Calu3 (cell line): Measurements from ENCODE around the gene MACROD1. TPM values are rescaled to one million over a fixed set of nuclear protein-coding genes. Genes with fewer than 3 reads are reported as not detected.
"Not testable (repeated sequence)": the region's sequence is repeated elsewhere in the genome, so short reads cannot be mapped to it uniquely, and the experiment has no call there.

ENCODE experiments used
- BruUV-seq: library from RNA; stranded (reverse); fragments of 400-500 nt; replicated peaks from 2 replicates; lab custom pipeline; 2021; lab: Mats Ljungman, UMichigan
- CTCF ChIA-PET: fragments of 300-600 bp; sonication (Branson Sonifier 250); formaldehyde crosslinking; loops from one replicate; lab custom pipeline; 2022; ENCODE audit warnings: antibody characterized with exemption; lab: Charles Lee
- DNase-seq: peaks from one replicate; pipeline ENCODE4 v3.0.0; 2022
- H3K27ac Mint-ChIP-seq: one replicate; pipeline ENCODE4 v1.8.0; 2022; ENCODE audit warnings: mixed read lengths; ENCODE audit not compliant: unreplicated experiment
- H3K27me3 Mint-ChIP-seq: one replicate; pipeline ENCODE4 v1.8.0; 2022; ENCODE audit warnings: mixed read lengths; ENCODE audit not compliant: unreplicated experiment
- H3K36me3 Mint-ChIP-seq: one replicate; pipeline ENCODE4 v1.8.0; 2022; ENCODE audit warnings: mild to moderate bottlenecking, moderate library complexity, mixed read lengths; ENCODE audit not compliant: insufficient read depth, unreplicated experiment
- H3K4me1 Mint-ChIP-seq: one replicate; pipeline ENCODE4 v1.8.0; 2022; ENCODE audit warnings: mild to moderate bottlenecking, low read depth, mixed read lengths; ENCODE audit not compliant: unreplicated experiment
- H3K4me3 Mint-ChIP-seq: one replicate; pipeline ENCODE4 v1.8.0; 2022; ENCODE audit warnings: mild to moderate bottlenecking, low read depth, moderate library complexity, mixed read lengths; ENCODE audit not compliant: unreplicated experiment
- H3K9me3 Mint-ChIP-seq: one replicate; pipeline ENCODE4 v1.8.0; 2022; ENCODE audit warnings: low read depth, mixed read lengths; ENCODE audit not compliant: unreplicated experiment
- intact Hi-C: fragments of 100-400 bp; cut with micrococcal nuclease; formaldehyde crosslinking; loops from one replicate; pipeline ENCODE4 v1.10.0; 2022; ENCODE audit not compliant: unreplicated experiment
- total RNA-seq: library from RNA; stranded (reverse); gene quantifications from 2 replicates; pipeline ENCODE4 v1.2.3, GENCODE V29; 2022
- TF ChIP-seq, protein P1 (sequence below): fragments of 200-600 bp; IDR thresholded peaks from one replicate; pipeline ENCODE4 v1.8.0; 2022; ENCODE audit warnings: antibody characterized with exemption; ENCODE audit not compliant: unreplicated experiment

Gene MACROD1
- total RNA-seq, 1 experiment from 2014 or later: 35.7 TPM

DNA sequence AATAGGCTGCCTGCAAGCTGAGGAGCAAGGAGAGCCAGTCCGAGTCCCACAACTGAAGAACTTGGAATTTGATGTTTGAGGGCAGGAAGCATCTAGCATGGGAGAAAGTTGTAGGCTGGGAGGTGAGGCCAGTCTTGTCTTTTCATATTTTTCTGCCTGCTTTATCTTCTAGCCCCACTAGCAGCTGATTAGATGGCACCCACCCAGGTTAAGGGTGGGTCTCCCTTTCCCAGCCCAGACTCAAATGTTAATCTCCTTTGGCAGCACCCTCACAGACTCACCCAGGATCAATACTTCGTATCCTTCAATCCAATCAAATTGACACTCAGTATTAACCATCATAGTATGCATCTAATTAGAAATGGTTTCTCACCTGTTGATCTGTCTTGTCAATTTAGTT is 196.5 kb downstream of the MACROD1 start:
- TF ChIP-seq, protein P1, sequence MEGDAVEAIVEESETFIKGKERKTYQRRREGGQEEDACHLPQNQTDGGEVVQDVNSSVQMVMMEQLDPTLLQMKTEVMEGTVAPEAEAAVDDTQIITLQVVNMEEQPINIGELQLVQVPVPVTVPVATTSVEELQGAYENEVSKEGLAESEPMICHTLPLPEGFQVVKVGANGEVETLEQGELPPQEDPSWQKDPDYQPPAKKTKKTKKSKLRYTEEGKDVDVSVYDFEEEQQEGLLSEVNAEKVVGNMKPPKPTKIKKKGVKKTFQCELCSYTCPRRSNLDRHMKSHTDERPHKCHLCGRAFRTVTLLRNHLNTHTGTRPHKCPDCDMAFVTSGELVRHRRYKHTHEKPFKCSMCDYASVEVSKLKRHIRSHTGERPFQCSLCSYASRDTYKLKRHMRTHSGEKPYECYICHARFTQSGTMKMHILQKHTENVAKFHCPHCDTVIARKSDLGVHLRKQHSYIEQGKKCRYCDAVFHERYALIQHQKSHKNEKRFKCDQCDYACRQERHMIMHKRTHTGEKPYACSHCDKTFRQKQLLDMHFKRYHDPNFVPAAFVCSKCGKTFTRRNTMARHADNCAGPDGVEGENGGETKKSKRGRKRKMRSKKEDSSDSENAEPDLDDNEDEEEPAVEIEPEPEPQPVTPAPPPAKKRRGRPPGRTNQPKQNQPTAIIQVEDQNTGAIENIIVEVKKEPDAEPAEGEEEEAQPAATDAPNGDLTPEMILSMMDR: no peak
- no peak for DNase-seq
- Mint-ChIP-seq H3K4me3 (no peak overlapping the region), H3K27ac (no peak overlapping the region), H3K36me3 (peaks cover 17% of the 10 kb centered on the region), H3K9me3 (peaks cover 4% of the 10 kb centered on the region), H3K27me3 (peaks cover 12% of the 10 kb centered on the region), H3K4me1 (no peaks in the 10 kb centered on the region)
- intact Hi-C loops: no loop called here
- CTCF ChIA-PET: no interaction called here
- BruUV-seq: no TSS peak

DNA sequence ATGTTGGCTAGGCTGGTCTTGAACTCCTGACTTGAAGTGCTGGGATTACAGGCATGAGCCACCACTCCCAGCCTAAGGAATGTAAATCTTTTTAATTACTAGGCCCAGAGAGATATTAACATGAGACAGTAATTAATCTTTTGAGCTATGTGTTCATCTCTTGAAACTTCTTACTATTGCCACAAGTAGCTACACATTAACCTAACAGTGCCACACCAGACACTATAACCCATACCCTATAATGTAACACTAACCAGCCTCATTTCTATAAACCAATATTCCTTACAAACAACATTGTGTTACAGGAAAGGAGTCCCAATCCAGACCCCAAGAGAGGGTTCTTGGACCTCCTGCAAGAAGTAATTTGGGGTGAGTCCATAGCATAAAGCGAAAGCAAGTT is 199.5 kb downstream of the MACROD1 start:
- TF ChIP-seq, protein P1: no peak
- CTCF ChIA-PET: no interaction called here
- Mint-ChIP-seq H3K27me3 (peaks cover 12% of the 10 kb centered on the region), H3K27ac (no peak overlapping the region), H3K9me3 (no peaks in the 10 kb centered on the region), H3K36me3 (peaks cover 15% of the 10 kb centered on the region), H3K4me3 (no peak overlapping the region), H3K4me1 (no peaks in the 10 kb centered on the region)
- DNase-seq: no peak
- no TSS peak for BruUV-seq
- intact Hi-C loops: no loop called here

DNA sequence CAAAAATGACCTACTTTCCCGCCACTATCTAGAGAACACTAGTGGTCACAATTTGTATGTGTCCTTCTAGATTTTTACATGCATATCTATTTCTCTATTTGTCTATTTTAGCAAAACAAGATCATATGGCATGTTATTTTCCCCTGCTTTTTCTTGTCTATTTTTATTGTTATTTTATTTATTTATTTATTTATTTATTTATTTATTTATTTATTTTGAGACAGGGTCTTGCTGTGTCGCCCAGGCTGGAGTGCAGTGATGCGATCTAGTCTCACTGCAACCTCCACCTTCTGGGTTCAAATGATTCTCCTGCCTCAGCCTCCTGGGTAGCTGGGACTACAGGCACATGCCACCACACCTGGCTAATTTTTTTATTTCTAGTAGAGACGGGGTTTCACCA is 202.0 kb downstream of the MACROD1 start:
- H3K4me3 Mint-ChIP-seq, H3K4me1 Mint-ChIP-seq, H3K27ac Mint-ChIP-seq, CTCF ChIA-PET, DNase-seq, BruUV-seq, H3K9me3 Mint-ChIP-seq, intact Hi-C loops, H3K27me3 Mint-ChIP-seq: not testable (repeated sequence)
- H3K36me3 Mint-ChIP-seq: peaks cover 15% of the 10 kb centered on the region

DNA sequence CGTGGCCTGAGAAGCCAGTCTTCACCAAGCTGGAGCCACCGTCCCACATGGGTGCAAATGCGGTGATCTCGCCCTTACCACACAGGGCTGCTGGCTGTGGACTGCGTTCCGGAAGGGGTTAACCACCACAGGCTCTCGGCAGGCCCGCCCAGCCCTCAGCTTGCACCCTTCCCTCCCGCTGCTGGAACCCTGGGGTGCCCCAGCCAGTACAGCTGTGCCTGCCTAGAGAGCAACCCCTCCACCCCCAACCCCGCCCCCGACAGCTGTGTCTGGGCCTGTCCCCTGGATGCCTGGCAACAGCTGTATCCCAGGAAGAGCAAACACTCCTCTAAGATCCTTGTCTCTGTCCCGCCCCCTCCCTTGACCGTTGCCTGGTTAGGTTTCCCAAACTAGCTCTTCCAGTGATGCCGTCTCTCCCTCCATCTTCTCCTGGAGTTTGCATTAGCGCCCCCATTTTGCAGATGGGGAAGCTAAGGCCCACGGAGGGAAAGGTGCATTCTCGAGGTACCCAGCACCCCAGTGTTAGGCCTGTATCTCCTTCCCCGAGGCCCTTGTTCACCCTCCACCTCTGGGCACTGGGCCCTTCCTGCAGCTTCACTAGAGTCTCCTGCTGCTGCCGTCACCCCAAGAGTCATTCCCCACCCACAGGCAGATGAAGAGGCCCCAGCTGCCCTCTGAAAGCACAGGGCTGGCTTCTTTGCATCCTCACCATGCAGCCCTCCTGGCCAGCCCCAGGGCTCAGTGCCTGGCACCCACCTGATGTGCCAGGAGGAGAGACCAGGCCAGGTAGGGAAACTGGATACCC is 204.1 kb downstream of the MACROD1 start:
- intact Hi-C loops: no loop called here
- no peak overlapping the region for H3K27ac Mint-ChIP-seq
- no peaks in the 10 kb centered on the region for H3K4me1 Mint-ChIP-seq
- H3K9me3 Mint-ChIP-seq: no peaks in the 10 kb centered on the region
- peaks cover 15% of the 10 kb centered on the region for H3K36me3 Mint-ChIP-seq
- no peaks in the 10 kb centered on the region for H3K27me3 Mint-ChIP-seq
- CTCF ChIA-PET: interaction anchor here (1.0 to 1.2 kb wide), 2 partner anchors 10 to 16 kb away, joined by 3 read pairs; no protein-coding TSS in a partner anchor
- TF ChIP-seq, protein P1: no peak
- no peak for DNase-seq
- no TSS peak for BruUV-seq
- no peak overlapping the region for H3K4me3 Mint-ChIP-seq

DNA sequence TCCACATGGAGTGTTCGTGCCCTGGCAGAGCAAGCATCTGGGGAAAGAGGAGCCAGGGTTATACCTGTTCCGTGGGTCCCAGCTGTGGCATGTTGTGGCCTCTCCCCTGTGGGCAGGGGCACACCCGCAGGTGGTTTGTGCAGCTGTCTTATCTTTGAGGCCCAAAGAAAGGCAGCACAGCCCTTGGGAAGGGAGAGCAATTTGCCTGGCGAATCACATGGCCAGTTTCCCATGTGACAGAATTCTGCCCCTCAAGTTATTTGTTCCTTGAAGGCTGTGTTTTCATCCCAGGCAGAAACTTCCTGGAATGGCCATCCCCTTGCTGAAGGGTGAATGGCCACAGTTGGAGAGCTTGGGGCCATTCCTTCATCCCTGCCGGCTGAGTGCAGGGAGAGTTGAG is 207.9 kb downstream of the MACROD1 start:
- no peaks in the 10 kb centered on the region for H3K9me3 Mint-ChIP-seq

More for the DNA sequence above, 207.9 kb downstream of the MACROD1 start:
- H3K36me3 Mint-ChIP-seq: peaks cover 24% of the 10 kb centered on the region
- CTCF ChIA-PET: no interaction called here
- intact Hi-C loops: no loop called here
- BruUV-seq: no TSS peak
- no peaks in the 10 kb centered on the region for H3K27me3 Mint-ChIP-seq
- TF ChIP-seq, protein P1: no peak
- H3K4me1 Mint-ChIP-seq: no peaks in the 10 kb centered on the region
- H3K27ac Mint-ChIP-seq: no peak overlapping the region
- H3K4me3 Mint-ChIP-seq: no peak overlapping the region
- no peak for DNase-seq
